GM23338 (cell line): ENCODE results near the gene RNASE8. TPM values are rescaled to one million over a fixed set of nuclear protein-coding genes. Genes with fewer than 3 reads are reported as not detected.

Experiments used
- ATAC-seq: fragments of 200-7000 bp; cut with Tn5 transposase; 3 replicates; pipeline ENCODE4 v1.9.1; 2020
- DNase-seq: peaks from one replicate; pipeline ENCODE4 v3.0.0-alpha.2; 2015; ENCODE audit warnings: low spot score
- H2AFZ ChIP-seq: fragments of 200-600 bp; sonication (generic); 2 replicates; pipeline ENCODE4 v1.8.0; 2016; ENCODE audit warnings: antibody characterized with exemption, mild to moderate bottlenecking, moderate library complexity
- H3F3A ChIP-seq: fragments of 200-600 bp; sonication (generic); replicated peaks from 2 replicates; pipeline ENCODE4 v1.8.0; 2017; ENCODE audit warnings: antibody characterized with exemption, mixed run types, low read depth
- H3K27ac ChIP-seq: fragments of 200-600 bp; sonication (generic); 2 replicates; pipeline ENCODE4 v1.6.1; 2016; ENCODE audit warnings: low read depth
- H3K27me3 ChIP-seq: fragments of 200-600 bp; sonication (generic); 2 replicates; pipeline ENCODE4 v1.8.0; 2016; ENCODE audit warnings: mild to moderate bottlenecking, mixed run types, moderate library complexity; ENCODE audit not compliant: insufficient read depth
- H3K36me3 ChIP-seq: fragments of 200-600 bp; sonication (generic); 2 replicates; pipeline ENCODE4 v1.8.0; 2016; ENCODE audit warnings: mild to moderate bottlenecking; ENCODE audit not compliant: insufficient read depth
- H3K4me1 ChIP-seq: fragments of 200-600 bp; sonication (generic); 2 replicates; pipeline ENCODE4 v1.8.0; 2016; ENCODE audit warnings: mild to moderate bottlenecking, moderate library complexity; ENCODE audit not compliant: insufficient read depth
- H3K4me2 ChIP-seq: fragments of 200-600 bp; sonication (generic); 2 replicates; pipeline ENCODE4 v1.7.1; 2017; ENCODE audit warnings: mixed run types
- H3K4me3 ChIP-seq: fragments of 200-600 bp; sonication (generic); 2 replicates; pipeline ENCODE4 v1.6.1; 2016; ENCODE audit warnings: mixed run types
- H3K79me2 ChIP-seq: fragments of 200-600 bp; sonication (generic); replicated peaks from 2 replicates; pipeline ENCODE4 v1.8.0; 2017; ENCODE audit warnings: mild to moderate bottlenecking; ENCODE audit not compliant: insufficient read depth
- H3K9me2 ChIP-seq: fragments of 200-600 bp; sonication (generic); 2 replicates; pipeline ENCODE4 v1.8.0; 2017; ENCODE audit not compliant: insufficient read depth
- H4K20me1 ChIP-seq: fragments of 200-600 bp; sonication (generic); replicated peaks from 2 replicates; pipeline ENCODE4 v1.8.0; 2017; ENCODE audit warnings: mild to moderate bottlenecking; ENCODE audit not compliant: insufficient read depth
- H3K27ac Mint-ChIP-seq: 2 replicates; pipeline ENCODE4 v1.8.0; 2020; ENCODE audit warnings: inconsistent platforms, mild to moderate bottlenecking, moderate library complexity, mixed read lengths
- H3K27me3 Mint-ChIP-seq: 3 replicates; pipeline ENCODE4 v1.8.0; 2022; ENCODE audit warnings: low read depth, mild to moderate bottlenecking, moderate library complexity, mixed read lengths, inconsistent platforms; ENCODE audit not compliant: insufficient read depth, poor library complexity
- H3K36me3 Mint-ChIP-seq: 3 replicates; pipeline ENCODE4 v1.8.0; 2021; ENCODE audit warnings: low read depth, mild to moderate bottlenecking, inconsistent platforms, moderate library complexity, mixed read lengths
- H3K4me1 Mint-ChIP-seq: 3 replicates; pipeline ENCODE4 v1.8.0; 2020; ENCODE audit warnings: mild to moderate bottlenecking, inconsistent platforms, mixed read lengths
- H3K4me3 Mint-ChIP-seq: 3 replicates; pipeline ENCODE4 v1.8.0; 2021; ENCODE audit warnings: moderate library complexity, mild to moderate bottlenecking, inconsistent platforms, mixed read lengths
- H3K9me3 Mint-ChIP-seq: 3 replicates; pipeline ENCODE4 v1.8.0; 2020; ENCODE audit warnings: moderate library complexity, mild to moderate bottlenecking, inconsistent platforms, mixed read lengths
- CREB1 ChIP-seq: fragments of 250-450 bp; sonication (Bioruptor Pico); IDR thresholded peaks from 2 replicates; pipeline ENCODE4 v1.5.0; 2020; ENCODE audit warnings: low read depth, mild to moderate bottlenecking, moderate library complexity
- EZH2 ChIP-seq: fragments of 200-600 bp; sonication (generic); IDR thresholded peaks from one replicate; pipeline ENCODE4 v1.8.0; 2017; ENCODE audit warnings: antibody characterized with exemption, mild to moderate bottlenecking, low read depth; ENCODE audit not compliant: unreplicated experiment
- EZH2phosphoT487 ChIP-seq: fragments of 200-600 bp; sonication (generic); IDR thresholded peaks from one replicate; pipeline ENCODE4 v1.8.1; 2018; ENCODE audit warnings: antibody characterized with exemption; ENCODE audit not compliant: unreplicated experiment
- JUNB ChIP-seq: IDR thresholded peaks from one replicate; pipeline ENCODE4 v1.6.1; 2016; ENCODE audit warnings: antibody characterized with exemption; ENCODE audit not compliant: unreplicated experiment
- POLR2AphosphoS5 ChIP-seq: IDR thresholded peaks from 2 replicates; pipeline ENCODE4 v1.6.1; 2016; ENCODE audit warnings: antibody characterized with exemption, low read depth
- REST ChIP-seq: IDR thresholded peaks from one replicate; pipeline ENCODE4 v1.6.1; 2018; ENCODE audit warnings: antibody characterized with exemption; ENCODE audit not compliant: unreplicated experiment
- STAT1 ChIP-seq: IDR thresholded peaks from one replicate; pipeline ENCODE4 v1.6.1; 2016; ENCODE audit warnings: antibody characterized with exemption; ENCODE audit not compliant: unreplicated experiment
- ZNF114 ChIP-seq: fragments of 250-450 bp; sonication (Bioruptor Pico); IDR thresholded peaks from 2 replicates; pipeline ENCODE4 v1.5.0; 2020; ENCODE audit warnings: mild to moderate bottlenecking, moderate library complexity
- ZNF331 ChIP-seq: fragments of 250-450 bp; sonication (Bioruptor Pico); IDR thresholded peaks from 2 replicates; pipeline ENCODE4 v1.5.0; 2020; ENCODE audit warnings: low read depth, mild to moderate bottlenecking, moderate library complexity
- polyA plus RNA-seq: library from polyadenylated mRNA; unstranded; fragments of >200 nt; fragmentation: Nextera tagmentation; extraction: Ambion mirVana; gene quantifications from 2 replicates; pipeline ENCODE4 v1.2.1, GENCODE V29; 2016
- total RNA-seq: library from RNA; depleted of rRNA; stranded (reverse); fragments of >200 nt; shearing (Covaris generic); gene quantifications from 2 replicates; pipeline ENCODE4 v1.2.3, GENCODE V29; 2014
- TF ChIP-seq, protein P1 (sequence below): IDR thresholded peaks from 2 replicates; pipeline ENCODE4 v1.6.1; 2016; ENCODE audit warnings: antibody characterized with exemption
- TF ChIP-seq, protein P2 (sequence below): fragments of 250-450 bp; sonication (Bioruptor Pico); IDR thresholded peaks from 2 replicates; pipeline ENCODE4 v1.5.0; 2020; ENCODE audit warnings: mild to moderate bottlenecking, moderate library complexity

RNASE8 gene
- total and polyA plus RNA-seq, 2 experiments from 2014 or later: not detected

- no peaks in the 10 kb centered on the region for H3K9me3 Mint-ChIP-seq
- no peak overlapping the region; the same call in 2 of the 3 replicates for H3K4me3 Mint-ChIP-seq
- no peak overlapping the region for H3K4me3 ChIP-seq
- H3K4me1 Mint-ChIP-seq: peaks cover 3% of the 10 kb centered on the region
- TF ChIP-seq STAT1: no peak
- TF ChIP-seq EZH2phosphoT487: no peak
- no peak for TF ChIP-seq EZH2
- no peak for TF ChIP-seq REST
- TF ChIP-seq ZNF331 (CRISPR knock-in tag): no peak
- no peak for TF ChIP-seq POLR2AphosphoS5
- TF ChIP-seq JUNB: no peak
- no peak for TF ChIP-seq ZNF114 (CRISPR knock-in tag)
- TF ChIP-seq, protein P1, sequence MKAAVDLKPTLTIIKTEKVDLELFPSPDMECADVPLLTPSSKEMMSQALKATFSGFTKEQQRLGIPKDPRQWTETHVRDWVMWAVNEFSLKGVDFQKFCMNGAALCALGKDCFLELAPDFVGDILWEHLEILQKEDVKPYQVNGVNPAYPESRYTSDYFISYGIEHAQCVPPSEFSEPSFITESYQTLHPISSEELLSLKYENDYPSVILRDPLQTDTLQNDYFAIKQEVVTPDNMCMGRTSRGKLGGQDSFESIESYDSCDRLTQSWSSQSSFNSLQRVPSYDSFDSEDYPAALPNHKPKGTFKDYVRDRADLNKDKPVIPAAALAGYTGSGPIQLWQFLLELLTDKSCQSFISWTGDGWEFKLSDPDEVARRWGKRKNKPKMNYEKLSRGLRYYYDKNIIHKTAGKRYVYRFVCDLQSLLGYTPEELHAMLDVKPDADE: no peak
- TF ChIP-seq CREB1: no peak
- TF ChIP-seq, protein P2, sequence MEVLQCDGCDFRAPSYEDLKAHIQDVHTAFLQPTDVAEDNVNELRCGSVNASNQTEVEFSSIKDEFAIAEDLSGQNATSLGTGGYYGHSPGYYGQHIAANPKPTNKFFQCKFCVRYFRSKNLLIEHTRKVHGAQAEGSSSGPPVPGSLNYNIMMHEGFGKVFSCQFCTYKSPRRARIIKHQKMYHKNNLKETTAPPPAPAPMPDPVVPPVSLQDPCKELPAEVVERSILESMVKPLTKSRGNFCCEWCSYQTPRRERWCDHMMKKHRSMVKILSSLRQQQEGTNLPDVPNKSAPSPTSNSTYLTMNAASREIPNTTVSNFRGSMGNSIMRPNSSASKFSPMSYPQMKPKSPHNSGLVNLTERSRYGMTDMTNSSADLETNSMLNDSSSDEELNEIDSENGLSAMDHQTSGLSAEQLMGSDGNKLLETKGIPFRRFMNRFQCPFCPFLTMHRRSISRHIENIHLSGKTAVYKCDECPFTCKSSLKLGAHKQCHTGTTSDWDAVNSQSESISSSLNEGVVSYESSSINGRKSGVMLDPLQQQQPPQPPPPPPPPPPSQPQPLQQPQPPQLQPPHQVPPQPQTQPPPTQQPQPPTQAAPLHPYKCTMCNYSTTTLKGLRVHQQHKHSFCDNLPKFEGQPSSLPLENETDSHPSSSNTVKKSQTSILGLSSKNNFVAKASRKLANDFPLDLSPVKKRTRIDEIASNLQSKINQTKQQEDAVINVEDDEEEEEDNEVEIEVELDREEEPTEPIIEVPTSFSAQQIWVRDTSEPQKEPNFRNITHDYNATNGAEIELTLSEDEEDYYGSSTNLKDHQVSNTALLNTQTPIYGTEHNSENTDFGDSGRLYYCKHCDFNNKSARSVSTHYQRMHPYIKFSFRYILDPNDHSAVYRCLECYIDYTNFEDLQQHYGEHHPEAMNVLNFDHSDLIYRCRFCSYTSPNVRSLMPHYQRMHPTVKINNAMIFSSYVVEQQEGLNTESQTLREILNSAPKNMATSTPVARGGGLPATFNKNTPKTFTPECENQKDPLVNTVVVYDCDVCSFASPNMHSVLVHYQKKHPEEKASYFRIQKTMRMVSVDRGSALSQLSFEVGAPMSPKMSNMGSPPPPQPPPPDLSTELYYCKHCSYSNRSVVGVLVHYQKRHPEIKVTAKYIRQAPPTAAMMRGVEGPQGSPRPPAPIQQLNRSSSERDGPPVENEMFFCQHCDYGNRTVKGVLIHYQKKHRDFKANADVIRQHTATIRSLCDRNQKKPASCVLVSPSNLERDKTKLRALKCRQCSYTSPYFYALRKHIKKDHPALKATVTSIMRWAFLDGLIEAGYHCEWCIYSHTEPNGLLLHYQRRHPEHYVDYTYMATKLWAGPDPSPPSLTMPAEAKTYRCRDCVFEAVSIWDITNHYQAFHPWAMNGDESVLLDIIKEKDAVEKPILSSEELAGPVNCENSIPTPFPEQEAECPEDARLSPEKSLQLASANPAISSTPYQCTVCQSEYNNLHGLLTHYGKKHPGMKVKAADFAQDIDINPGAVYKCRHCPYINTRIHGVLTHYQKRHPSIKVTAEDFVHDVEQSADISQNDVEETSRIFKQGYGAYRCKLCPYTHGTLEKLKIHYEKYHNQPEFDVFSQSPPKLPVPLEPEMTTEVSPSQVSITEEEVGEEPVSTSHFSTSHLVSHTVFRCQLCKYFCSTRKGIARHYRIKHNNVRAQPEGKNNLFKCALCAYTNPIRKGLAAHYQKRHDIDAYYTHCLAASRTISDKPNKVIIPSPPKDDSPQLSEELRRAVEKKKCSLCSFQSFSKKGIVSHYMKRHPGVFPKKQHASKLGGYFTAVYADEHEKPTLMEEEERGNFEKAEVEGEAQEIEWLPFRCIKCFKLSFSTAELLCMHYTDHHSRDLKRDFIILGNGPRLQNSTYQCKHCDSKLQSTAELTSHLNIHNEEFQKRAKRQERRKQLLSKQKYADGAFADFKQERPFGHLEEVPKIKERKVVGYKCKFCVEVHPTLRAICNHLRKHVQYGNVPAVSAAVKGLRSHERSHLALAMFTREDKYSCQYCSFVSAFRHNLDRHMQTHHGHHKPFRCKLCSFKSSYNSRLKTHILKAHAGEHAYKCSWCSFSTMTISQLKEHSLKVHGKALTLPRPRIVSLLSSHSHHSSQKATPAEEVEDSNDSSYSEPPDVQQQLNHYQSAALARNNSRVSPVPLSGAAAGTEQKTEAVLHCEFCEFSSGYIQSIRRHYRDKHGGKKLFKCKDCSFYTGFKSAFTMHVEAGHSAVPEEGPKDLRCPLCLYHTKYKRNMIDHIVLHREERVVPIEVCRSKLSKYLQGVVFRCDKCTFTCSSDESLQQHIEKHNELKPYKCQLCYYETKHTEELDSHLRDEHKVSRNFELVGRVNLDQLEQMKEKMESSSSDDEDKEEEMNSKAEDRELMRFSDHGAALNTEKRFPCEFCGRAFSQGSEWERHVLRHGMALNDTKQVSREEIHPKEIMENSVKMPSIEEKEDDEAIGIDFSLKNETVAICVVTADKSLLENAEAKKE (CRISPR knock-in tag): no peak
- H3K27me3 Mint-ChIP-seq: peaks cover 11% of the 10 kb centered on the region
- H3K79me2 ChIP-seq: no peaks in the 10 kb centered on the region
- H3K27ac ChIP-seq: no peak overlapping the region
- H3K9me2 ChIP-seq: peaks cover 6% of the 10 kb centered on the region; the same call in 1 of the 2 replicates
- no peak overlapping the region for H2AFZ ChIP-seq
- no peaks in the 10 kb centered on the region for H3K4me1 ChIP-seq
- H3F3A ChIP-seq: no peaks in the 10 kb centered on the region
- H3K4me2 ChIP-seq: no peak overlapping the region
- DNase-seq (no peak), ATAC-seq (no peak)
- no peaks in the 10 kb centered on the region for H4K20me1 ChIP-seq
- H3K27ac Mint-ChIP-seq: no peak overlapping the region
- no peaks in the 10 kb centered on the region for H3K36me3 ChIP-seq
- no peaks in the 10 kb centered on the region; the same call in 2 of the 3 replicates for H3K36me3 Mint-ChIP-seq
- H3K27me3 ChIP-seq: no peaks in the 10 kb centered on the region
Observed at GRCh38 chr14:21033133-21033698, 24.4 kb upstream of the RNASE8 start.
